Upper lobe of left lung (tissue), 4 donors: Measurements from ENCODE around the gene CFAP58.

Experiments used
- CTCF ChIP-seq, 6 experiments: fragments of 450-650 bp in 4 of 6; fragments of 200-600 bp in 2 of 6; sonication (generic) in 2 of 6; IDR thresholded peaks; one replicate each; pipeline ENCODE4 v1.5.1; 2016 to 2019; ENCODE audit warnings: antibody characterized with exemption in 6 of 6
- EP300 ChIP-seq, 4 donors: sonication (generic); formaldehyde crosslinking; IDR thresholded peaks; one replicate each; pipeline ENCODE4 v1.5.1; 2017; ENCODE audit warnings: antibody characterized with exemption in 4 of 4, control low read depth in 2 of 4
- POLR2A ChIP-seq, 4 donors: fragments of 450-650 bp; IDR thresholded peaks; one replicate each; pipeline ENCODE4 v1.5.1; 2016 to 2017; ENCODE audit warnings: antibody characterized with exemption in 4 of 4, mild to moderate bottlenecking in 2 of 4

- TF ChIP-seq CTCF (IDR thresholded peaks at IDR 0.05) (no peak), EP300 (IDR thresholded peaks at IDR 0.05) (no peak), POLR2A (IDR thresholded peaks at IDR 0.05) (no peak)
Measured at GRCh38 chr10:104387130-104387888, 33.7 kb downstream of the CFAP58 start.
